Keratinocyte (primary cell): ENCODE results near the gene CUEDC1.

Experiments used
- EZH2 ChIP-seq: IDR thresholded peaks from one replicate; pipeline ENCODE4 v1.6.1; 2012; ENCODE audit warnings: inconsistent platforms, mild to moderate bottlenecking, low read length, moderate library complexity
- TF ChIP-seq, protein P1 (sequence below), 3 experiments: IDR thresholded peaks in 1 of 3; conservative IDR thresholded peaks in 1 of 3; optimal IDR thresholded peaks in 1 of 3; 2 replicates in 2 of 3; 3 replicates in 1 of 3; pipeline versions ENCODE3 to v1.5.1; 2011; ENCODE audit warnings: low read length in 3 of 3, mild to moderate bottlenecking in 3 of 3, moderate library complexity in 2 of 3, control low read depth in 1 of 3, inconsistent platforms in 1 of 3; ENCODE audit not compliant: insufficient read depth in 2 of 3; ENCODE audit errors: extremely low read depth in 1 of 3

DNA sequence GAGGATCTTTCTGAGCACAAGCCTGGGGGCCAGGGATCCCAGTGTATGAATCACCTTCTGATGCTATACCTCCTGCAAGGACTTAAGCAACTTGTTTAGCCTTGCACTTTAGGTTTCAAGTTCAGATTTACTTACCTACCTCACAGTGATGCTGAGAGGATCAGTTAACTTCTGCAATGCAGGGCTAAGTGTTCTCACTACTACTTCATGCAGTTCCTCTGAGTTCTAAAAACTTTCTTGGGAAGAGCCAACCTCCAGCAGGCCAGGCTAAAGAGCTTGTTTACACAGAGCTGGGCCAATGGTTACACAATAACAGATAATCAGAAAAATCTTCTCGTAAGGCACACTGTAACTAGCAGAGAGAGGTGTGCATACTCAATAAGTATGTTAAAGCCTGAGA, 19.8 kb upstream of the CUEDC1 start:
- TF ChIP-seq EZH2, result no peak
- TF ChIP-seq, protein P1, sequence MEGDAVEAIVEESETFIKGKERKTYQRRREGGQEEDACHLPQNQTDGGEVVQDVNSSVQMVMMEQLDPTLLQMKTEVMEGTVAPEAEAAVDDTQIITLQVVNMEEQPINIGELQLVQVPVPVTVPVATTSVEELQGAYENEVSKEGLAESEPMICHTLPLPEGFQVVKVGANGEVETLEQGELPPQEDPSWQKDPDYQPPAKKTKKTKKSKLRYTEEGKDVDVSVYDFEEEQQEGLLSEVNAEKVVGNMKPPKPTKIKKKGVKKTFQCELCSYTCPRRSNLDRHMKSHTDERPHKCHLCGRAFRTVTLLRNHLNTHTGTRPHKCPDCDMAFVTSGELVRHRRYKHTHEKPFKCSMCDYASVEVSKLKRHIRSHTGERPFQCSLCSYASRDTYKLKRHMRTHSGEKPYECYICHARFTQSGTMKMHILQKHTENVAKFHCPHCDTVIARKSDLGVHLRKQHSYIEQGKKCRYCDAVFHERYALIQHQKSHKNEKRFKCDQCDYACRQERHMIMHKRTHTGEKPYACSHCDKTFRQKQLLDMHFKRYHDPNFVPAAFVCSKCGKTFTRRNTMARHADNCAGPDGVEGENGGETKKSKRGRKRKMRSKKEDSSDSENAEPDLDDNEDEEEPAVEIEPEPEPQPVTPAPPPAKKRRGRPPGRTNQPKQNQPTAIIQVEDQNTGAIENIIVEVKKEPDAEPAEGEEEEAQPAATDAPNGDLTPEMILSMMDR (optimal IDR thresholded peaks at IDR 0.05 in 1 of 3, IDR thresholded peaks at IDR 0.05 in 1 of 3, conservative IDR thresholded peaks at IDR 0.05 in 1 of 3; ENCODE audit: extremely low read depth in 1 of 3, insufficient read depth in 2 of 3, low read length in 3 of 3), result no peak
